Ovary (tissue), 3 donors: ENCODE data around the gene TCEANC2.

Source experiments
- EP300 ChIP-seq: sonication (generic); formaldehyde crosslinking; IDR thresholded peaks from one replicate; pipeline ENCODE4 v1.6.1; 2017; ENCODE audit warnings: antibody characterized with exemption
- POLR2A ChIP-seq: fragments of 450-650 bp; IDR thresholded peaks from one replicate; pipeline ENCODE4 v1.6.1; 2017; ENCODE audit warnings: antibody characterized with exemption, mild to moderate bottlenecking, moderate library complexity
- TF ChIP-seq, protein P1 (sequence below), 3 donors: fragments of 450-650 bp in 2 of 3; fragments of 200-600 bp in 1 of 3; IDR thresholded peaks; one replicate each; pipeline versions ENCODE4 v1.5.1 to v1.8.0; 2016 to 2022; ENCODE audit warnings: antibody characterized with exemption in 3 of 3, mild to moderate bottlenecking in 1 of 3
- donor health status: DM: no; HTN: no; CAD: no.

- TF ChIP-seq, protein P1, sequence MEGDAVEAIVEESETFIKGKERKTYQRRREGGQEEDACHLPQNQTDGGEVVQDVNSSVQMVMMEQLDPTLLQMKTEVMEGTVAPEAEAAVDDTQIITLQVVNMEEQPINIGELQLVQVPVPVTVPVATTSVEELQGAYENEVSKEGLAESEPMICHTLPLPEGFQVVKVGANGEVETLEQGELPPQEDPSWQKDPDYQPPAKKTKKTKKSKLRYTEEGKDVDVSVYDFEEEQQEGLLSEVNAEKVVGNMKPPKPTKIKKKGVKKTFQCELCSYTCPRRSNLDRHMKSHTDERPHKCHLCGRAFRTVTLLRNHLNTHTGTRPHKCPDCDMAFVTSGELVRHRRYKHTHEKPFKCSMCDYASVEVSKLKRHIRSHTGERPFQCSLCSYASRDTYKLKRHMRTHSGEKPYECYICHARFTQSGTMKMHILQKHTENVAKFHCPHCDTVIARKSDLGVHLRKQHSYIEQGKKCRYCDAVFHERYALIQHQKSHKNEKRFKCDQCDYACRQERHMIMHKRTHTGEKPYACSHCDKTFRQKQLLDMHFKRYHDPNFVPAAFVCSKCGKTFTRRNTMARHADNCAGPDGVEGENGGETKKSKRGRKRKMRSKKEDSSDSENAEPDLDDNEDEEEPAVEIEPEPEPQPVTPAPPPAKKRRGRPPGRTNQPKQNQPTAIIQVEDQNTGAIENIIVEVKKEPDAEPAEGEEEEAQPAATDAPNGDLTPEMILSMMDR (IDR thresholded peaks at IDR 0.05), result peak; percentile 45 to 89 (median 73)
- no peak for TF ChIP-seq EP300
- TF ChIP-seq POLR2A, result no peak
Observed at GRCh38 chr1:54070171-54070837, 16.9 kb downstream of the TCEANC2 start.
